Measurements from ENCODE around the gene ADAMTS17.
"Not testable (repeated sequence)": the region's sequence is repeated elsewhere in the genome, so short reads cannot be mapped to it uniquely, and the experiment has no call there.

DNA sequence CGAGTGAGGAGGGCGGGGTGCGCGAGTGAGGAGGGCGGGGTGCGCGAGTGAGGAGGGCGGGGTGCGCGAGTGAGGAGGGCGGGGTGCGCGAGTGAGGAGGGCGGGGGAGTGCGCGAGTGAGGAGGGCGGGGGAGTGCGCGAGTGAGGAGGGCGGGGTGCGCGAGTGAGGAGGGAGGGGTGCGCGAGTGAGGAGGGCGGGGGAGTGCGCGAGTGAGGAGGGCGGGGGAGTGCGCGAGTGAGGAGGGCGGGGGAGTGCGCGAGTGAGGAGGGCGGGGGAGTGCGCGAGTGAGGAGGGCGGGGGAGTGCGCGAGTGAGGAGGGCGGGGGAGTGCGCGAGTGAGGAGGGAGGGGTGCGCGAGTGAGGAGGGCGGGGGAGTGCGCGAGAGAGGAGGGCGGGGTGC lies 415.2 kb downstream of the ADAMTS17 start:
- TF ChIP-seq, protein P1, sequence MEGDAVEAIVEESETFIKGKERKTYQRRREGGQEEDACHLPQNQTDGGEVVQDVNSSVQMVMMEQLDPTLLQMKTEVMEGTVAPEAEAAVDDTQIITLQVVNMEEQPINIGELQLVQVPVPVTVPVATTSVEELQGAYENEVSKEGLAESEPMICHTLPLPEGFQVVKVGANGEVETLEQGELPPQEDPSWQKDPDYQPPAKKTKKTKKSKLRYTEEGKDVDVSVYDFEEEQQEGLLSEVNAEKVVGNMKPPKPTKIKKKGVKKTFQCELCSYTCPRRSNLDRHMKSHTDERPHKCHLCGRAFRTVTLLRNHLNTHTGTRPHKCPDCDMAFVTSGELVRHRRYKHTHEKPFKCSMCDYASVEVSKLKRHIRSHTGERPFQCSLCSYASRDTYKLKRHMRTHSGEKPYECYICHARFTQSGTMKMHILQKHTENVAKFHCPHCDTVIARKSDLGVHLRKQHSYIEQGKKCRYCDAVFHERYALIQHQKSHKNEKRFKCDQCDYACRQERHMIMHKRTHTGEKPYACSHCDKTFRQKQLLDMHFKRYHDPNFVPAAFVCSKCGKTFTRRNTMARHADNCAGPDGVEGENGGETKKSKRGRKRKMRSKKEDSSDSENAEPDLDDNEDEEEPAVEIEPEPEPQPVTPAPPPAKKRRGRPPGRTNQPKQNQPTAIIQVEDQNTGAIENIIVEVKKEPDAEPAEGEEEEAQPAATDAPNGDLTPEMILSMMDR (IDR thresholded peaks at IDR 0.05) = not testable (repeated sequence)
- TF ChIP-seq, protein P2, sequence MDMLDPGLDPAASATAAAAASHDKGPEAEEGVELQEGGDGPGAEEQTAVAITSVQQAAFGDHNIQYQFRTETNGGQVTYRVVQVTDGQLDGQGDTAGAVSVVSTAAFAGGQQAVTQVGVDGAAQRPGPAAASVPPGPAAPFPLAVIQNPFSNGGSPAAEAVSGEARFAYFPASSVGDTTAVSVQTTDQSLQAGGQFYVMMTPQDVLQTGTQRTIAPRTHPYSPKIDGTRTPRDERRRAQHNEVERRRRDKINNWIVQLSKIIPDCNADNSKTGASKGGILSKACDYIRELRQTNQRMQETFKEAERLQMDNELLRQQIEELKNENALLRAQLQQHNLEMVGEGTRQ (CRISPR knock-in tag; IDR thresholded peaks at IDR 0.05) = not testable (repeated sequence)
- TF ChIP-seq MAX (CRISPR knock-in tag; IDR thresholded peaks at IDR 0.05); NR3C1 (CRISPR knock-in tag; conservative IDR thresholded peaks at IDR 0.05; ENCODE audit: low read depth); TEAD4 (CRISPR knock-in tag; IDR thresholded peaks at IDR 0.05): not testable (repeated sequence)
